ENCODE results near the gene HOATZ.

Gene HOATZ

DNA sequence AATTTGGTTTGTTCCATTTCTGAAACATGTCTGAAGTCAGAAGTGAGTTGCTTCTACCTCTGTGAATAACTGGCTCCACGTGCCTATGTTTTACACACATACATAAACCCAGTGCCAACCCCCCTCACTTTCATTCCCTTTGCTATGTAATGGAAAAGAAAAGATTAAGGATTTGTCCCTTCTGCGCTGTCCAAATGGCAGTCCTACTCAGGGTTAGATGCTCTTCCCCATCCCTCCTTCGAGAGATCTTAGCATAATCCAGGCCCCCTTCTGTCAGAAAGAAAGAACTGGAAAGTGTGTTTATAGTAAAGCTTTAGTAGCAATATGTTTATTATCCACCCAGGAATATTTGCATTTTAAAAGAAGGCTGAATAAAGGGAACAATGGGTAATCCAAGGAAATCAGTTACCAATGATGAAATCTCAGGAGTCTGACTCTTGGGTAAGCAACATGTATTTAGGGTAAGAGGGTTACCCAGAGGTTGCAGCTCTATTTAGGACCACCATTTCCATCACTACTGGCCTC, 22.8 kb downstream of the HOATZ start:
- no peak overlapping the region for H3K4me3 ChIP-seq (ENCODE audit: low read depth, low read length)
- TF ChIP-seq, protein P1, sequence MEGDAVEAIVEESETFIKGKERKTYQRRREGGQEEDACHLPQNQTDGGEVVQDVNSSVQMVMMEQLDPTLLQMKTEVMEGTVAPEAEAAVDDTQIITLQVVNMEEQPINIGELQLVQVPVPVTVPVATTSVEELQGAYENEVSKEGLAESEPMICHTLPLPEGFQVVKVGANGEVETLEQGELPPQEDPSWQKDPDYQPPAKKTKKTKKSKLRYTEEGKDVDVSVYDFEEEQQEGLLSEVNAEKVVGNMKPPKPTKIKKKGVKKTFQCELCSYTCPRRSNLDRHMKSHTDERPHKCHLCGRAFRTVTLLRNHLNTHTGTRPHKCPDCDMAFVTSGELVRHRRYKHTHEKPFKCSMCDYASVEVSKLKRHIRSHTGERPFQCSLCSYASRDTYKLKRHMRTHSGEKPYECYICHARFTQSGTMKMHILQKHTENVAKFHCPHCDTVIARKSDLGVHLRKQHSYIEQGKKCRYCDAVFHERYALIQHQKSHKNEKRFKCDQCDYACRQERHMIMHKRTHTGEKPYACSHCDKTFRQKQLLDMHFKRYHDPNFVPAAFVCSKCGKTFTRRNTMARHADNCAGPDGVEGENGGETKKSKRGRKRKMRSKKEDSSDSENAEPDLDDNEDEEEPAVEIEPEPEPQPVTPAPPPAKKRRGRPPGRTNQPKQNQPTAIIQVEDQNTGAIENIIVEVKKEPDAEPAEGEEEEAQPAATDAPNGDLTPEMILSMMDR (conservative IDR thresholded peaks at IDR 0.05; ENCODE audit: low read depth, low read length) = no peak
- no peak for DNase-seq (ENCODE audit: low read depth)

DNA sequence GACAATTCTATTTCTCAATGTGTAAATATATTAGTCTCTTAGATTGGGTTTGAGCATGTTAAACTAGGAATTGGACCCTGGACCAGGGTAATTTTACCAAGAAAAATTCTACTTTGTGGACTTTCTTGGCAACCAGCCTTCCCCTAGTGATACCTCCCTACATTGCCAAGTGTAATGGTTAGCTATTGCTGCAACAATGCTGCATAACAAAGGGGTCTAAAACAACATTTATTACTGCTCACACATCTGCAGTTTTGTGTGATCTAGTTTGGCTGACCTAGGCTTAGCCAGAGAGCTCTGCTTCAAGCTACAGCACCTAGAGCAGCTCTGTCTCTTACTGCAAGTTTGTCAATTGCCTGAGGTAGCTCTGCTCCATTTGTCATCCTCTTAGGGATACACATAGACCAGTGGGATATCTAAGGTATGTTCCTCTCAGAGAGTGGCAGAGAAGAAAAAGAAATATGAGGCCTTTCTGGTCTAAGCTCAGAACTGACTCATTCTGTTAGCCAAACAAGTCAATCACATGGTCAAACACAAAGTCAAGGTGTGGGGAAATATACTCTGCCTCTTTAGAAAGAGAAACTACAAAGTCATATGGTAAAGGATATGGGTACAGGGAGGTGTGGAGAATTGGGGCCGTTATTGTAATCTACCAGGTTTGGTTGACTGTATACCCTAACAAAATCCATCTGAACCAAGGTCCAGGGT, 24.0 kb downstream of the HOATZ start:
- H3K4me3 ChIP-seq (ENCODE audit: low read depth, low read length) = no peak overlapping the region
- TF ChIP-seq, protein P1 (conservative IDR thresholded peaks at IDR 0.05; ENCODE audit: low read depth, low read length) = no peak
- peak; percentile 53 for DNase-seq (ENCODE audit: low read depth)

DNA sequence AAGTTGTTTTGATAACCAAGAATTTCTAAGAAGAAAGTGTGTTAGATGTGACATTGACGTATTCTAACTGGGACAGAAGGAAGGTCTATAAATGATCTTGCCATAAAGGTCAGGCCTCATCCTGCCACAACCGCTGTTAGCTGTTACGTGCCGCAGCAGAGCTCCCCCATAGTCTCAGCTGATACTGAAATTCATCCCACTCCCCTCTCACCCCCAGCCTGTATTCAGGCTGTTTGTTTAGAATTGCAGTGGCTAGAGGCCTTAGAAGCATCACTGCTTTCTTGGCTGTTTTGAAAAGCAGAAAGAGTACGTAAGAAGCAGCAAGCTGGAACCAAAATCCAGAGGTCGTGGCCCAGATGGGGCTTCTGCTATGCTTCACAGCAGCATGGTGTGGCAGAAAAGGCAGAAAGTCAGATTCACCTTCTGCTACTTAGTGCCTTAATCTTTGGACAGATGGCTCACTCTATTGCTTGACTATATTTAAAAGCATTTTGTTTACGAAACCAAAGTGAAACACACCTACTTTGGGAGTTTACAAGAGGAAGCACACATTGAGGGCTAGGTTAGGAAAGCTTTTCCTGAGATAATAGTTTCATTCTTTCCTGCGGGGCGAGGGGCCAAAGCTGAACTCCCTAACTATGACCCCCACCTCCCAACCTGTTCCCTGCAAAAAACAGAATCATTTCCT, 25.0 kb downstream of the HOATZ start:
- TF ChIP-seq, protein P1 (conservative IDR thresholded peaks at IDR 0.05; ENCODE audit: low read depth, low read length) = no peak
- peak overlapping the region; percentile 62 for H3K4me3 ChIP-seq (ENCODE audit: low read depth, low read length)
- DNase-seq (ENCODE audit: low read depth) = no peak

DNA sequence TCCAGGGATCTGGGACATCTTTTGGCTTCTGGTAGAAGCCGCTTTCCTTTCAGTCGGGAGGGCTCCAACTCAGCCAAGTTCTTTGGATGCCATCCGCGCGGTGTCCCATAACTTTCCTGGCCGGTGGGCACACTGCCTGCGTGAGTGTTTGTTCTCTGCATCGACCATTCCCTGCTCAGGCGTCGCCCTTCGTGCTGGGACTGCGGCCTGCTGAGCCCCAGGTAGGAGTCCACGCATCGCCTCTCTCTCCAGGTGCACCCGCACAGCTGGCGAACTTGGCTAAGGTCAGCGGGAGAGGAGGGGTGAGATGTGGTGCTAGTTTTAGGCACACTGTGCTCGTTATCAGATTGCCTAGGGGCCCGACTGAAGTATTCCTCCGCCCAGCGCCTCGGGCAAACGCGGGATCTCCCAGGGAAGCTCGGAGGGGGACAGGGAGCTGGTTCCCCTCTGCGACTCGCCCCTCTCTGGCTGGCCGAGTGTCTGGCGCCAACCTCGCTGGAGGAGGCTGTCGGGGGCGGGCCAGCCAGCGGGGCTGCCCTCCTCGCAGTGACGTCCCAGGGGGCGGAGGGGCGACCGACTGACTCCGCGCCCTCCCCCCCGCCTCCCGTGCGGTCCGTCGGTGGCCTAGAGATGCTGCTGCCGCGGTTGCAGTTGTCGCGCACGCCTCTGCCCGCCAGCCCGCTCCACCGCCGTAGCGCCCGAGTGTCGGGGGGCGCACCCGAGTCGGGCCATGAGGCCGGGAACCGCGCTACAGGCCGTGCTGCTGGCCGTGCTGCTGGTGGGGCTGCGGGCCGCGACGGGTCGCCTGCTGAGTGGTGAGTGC, 25.7 kb downstream of the HOATZ start, which contains the start of gene LAYN:
Gene LAYN, plus strand, starts transcription at position 607 of the 823 bp plus-strand sequence. Its CDS starts 124 bp downstream, at position 731.
- H3K4me3 ChIP-seq (ENCODE audit: low read depth, low read length) = peak within 1 kb of the TSS; percentile 62
- TF ChIP-seq, protein P1 (conservative IDR thresholded peaks at IDR 0.05; ENCODE audit: low read depth, low read length) = no peak
- no peak for DNase-seq (ENCODE audit: low read depth)

DNA sequence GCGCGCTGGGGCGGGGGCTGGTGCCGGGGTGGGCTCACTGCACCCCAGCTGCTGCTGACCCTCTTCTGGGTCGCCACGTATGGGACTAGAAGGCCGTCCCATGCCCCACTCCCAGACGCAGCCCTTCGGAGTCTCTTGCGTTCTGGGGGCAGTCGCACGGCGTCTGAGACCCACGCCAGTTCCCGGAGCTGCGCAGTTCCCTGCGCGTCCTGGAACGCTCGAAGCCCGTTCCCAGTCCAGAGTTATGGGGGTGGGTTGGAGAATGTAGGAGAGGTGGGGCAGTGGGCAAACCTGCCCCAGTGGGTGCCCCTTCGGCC, 26.3 kb downstream of the HOATZ start:
- H3K4me3 ChIP-seq (ENCODE audit: low read depth, low read length) = peak overlapping the region; percentile 62
- DNase-seq (ENCODE audit: low read depth) = no peak
- TF ChIP-seq, protein P1 (conservative IDR thresholded peaks at IDR 0.05; ENCODE audit: low read depth, low read length) = no peak

DNA sequence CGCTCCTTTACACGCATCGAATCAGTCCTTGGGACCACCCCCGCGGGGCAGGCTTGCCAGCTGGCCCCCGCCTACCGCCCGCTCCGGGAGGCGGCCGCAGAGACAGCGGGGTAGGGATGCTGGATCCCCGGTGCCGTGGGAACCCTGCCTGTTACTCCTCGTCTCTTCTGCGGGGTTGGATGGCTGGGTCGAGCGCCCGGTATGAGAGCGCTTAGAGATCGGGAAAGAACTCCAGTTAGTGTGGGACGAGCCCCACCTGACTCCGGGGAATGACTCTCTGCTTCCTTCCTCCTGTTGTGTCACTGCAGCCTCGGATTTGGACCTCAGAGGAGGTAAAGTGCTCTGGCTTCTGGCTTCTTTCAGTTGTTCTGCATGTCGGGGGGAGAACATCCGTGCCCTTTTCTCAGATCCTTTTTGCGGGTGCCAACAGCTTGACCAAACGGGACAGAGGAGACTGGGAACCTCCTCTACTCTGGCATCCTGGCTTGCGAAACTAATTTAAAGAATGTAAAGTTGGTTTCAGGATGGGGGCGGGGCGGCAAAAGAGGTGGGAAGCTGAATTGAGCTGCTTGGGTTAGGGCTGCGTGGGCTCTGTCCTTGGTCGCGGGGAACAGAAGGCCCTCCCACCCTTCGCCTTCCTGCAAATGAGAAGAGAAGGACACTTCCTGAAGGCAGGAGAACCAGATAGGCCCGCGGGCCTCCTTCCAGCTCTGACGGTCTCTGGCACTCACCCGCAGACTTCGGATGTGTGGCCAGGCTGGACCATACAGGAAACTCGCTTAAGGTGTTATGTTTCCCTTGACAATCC, 26.9 kb downstream of the HOATZ start:
- peak; percentile 65 for DNase-seq (ENCODE audit: low read depth)
- TF ChIP-seq, protein P1 (conservative IDR thresholded peaks at IDR 0.05; ENCODE audit: low read depth, low read length) = no peak
- peak overlapping the region; percentile 62 for H3K4me3 ChIP-seq (ENCODE audit: low read depth, low read length)
